HepG2 (cell line): ENCODE data around the gene KPNB1. TPM values are rescaled to one million over a fixed set of nuclear protein-coding genes. Genes with fewer than 3 reads are reported as not detected.

Experiments used
- ATAC-seq: fragments of 200-7000 bp; cut with Tn5 transposase; 3 replicates; pipeline ENCODE4 v1.9.1; 2020; ENCODE audit warnings: mild to moderate bottlenecking, moderate library complexity
- BruUV-seq: library from RNA; stranded (reverse); fragments of 400-500 nt; replicated peaks from 2 replicates; lab custom pipeline; 2021; lab: Mats Ljungman, UMichigan
- CTCF ChIA-PET: fragments of 300-600 bp; formaldehyde crosslinking; extraction: SDS; loops from one replicate; lab custom pipeline; 2021; ENCODE audit warnings: low total read pairs, inconsistent platforms, low intra/inter-chr PET ratio; lab: Yijun Ruan, JAX
- POLR2A ChIA-PET: fragments of 350-600 bp; sonication (Branson Sonifier 250); formaldehyde crosslinking; loops from one replicate; lab custom pipeline; 2020; ENCODE audit warnings: antibody characterized with exemption, inconsistent platforms; lab: Yijun Ruan, JAX
- DNase-seq: peaks from one replicate; pipeline ENCODE4 v3.0.0-alpha.2; 2015; ENCODE audit warnings: low spot score
- FAIRE-seq: peaks from 3 replicates; lab custom pipeline; 2011; peaks lifted over from hg19 to GRCh38; lab: Jason Lieb, UNC
- H2AFZ ChIP-seq: one replicate; pipeline ENCODE4 v1.6.1; 2011; ENCODE audit warnings: low read length, inconsistent platforms
- H3K27ac ChIP-seq: fragments of 300-600 bp; 3 replicates; pipeline ENCODE4 v1.8.0; 2011; ENCODE audit warnings: mixed run types, mild to moderate bottlenecking, mixed read lengths, low read length, inconsistent platforms; ENCODE audit not compliant: insufficient read depth; ENCODE audit errors: extremely low read length
- H3K27me3 ChIP-seq, 2 experiments: fragments of 200-600 bp in 1 of 2; 2 replicates in 1 of 2; 3 replicates in 1 of 2; pipeline versions ENCODE4 v1.6.0 to v1.8.0; 2011; ENCODE audit warnings: low read length in 2 of 2, mild to moderate bottlenecking in 2 of 2, moderate library complexity in 2 of 2, inconsistent platforms in 1 of 2; ENCODE audit not compliant: insufficient read depth in 2 of 2, control insufficient read depth in 1 of 2
- H3K36me3 ChIP-seq, 2 experiments: fragments of 200-600 bp in 1 of 2; replicated peaks in 1 of 2; 2 replicates in 1 of 2; 3 replicates in 1 of 2; pipeline versions ENCODE4 v1.5.1 to v1.8.0; 2011; ENCODE audit warnings: low read length in 2 of 2, inconsistent platforms in 1 of 2; ENCODE audit not compliant: insufficient read depth in 2 of 2, control insufficient read depth in 1 of 2
- H3K4me1 ChIP-seq: 2 replicates; pipeline ENCODE4 v1.5.1; 2012; ENCODE audit warnings: low read length, inconsistent platforms; ENCODE audit not compliant: insufficient read depth
- H3K4me2 ChIP-seq: 2 replicates; pipeline ENCODE4 v1.6.0; 2011; ENCODE audit warnings: low read depth, low read length, inconsistent platforms
- H3K4me3 ChIP-seq, 3 experiments: fragments of 200-600 bp in 1 of 3; sonication (generic), shearing (Covaris generic) in 1 of 3; replicated peaks in 1 of 3; 2 replicates each; pipeline ENCODE4 v1.5.1; 2011 to 2016; ENCODE audit warnings: low read length in 3 of 3, inconsistent platforms in 2 of 3, low read depth in 2 of 3, mild to moderate bottlenecking in 2 of 3, control low read depth in 1 of 3, mixed read lengths in 1 of 3; ENCODE audit not compliant: insufficient read depth in 1 of 3
- H3K79me2 ChIP-seq: one replicate; pipeline ENCODE4 v1.6.1; 2011; ENCODE audit warnings: low read length, inconsistent platforms; ENCODE audit not compliant: insufficient read depth
- H3K9ac ChIP-seq: 2 replicates; pipeline ENCODE4 v1.6.0; 2011; ENCODE audit warnings: mild to moderate bottlenecking, low read depth, low read length, inconsistent platforms; ENCODE audit not compliant: insufficient read depth
- H3K9me3 ChIP-seq: 2 replicates; pipeline ENCODE4 v1.5.1; 2012; ENCODE audit warnings: mild to moderate bottlenecking, low read length
- H4K20me1 ChIP-seq: 2 replicates; pipeline ENCODE4 v1.6.0; 2011; ENCODE audit warnings: inconsistent platforms, mild to moderate bottlenecking, low read length, moderate library complexity; ENCODE audit not compliant: insufficient read depth
- ATAD3A ChIP-seq: sonication (generic); formaldehyde crosslinking; IDR thresholded peaks from 2 replicates; pipeline ENCODE4 v1.4.0; 2020; ENCODE audit warnings: missing genetic modification reagents
- ESRRA ChIP-seq: sonication (generic); formaldehyde crosslinking; IDR thresholded peaks from 2 replicates; pipeline ENCODE4 v1.5.1; 2020; ENCODE audit warnings: mild to moderate bottlenecking, low read depth, missing genetic modification reagents
- FOXP1 ChIP-seq, 2 experiments: fragments of 450-650 bp in 1 of 2; IDR thresholded peaks; 2 replicates each; pipeline ENCODE4 v1.6.1; 2017 to 2018; ENCODE audit warnings: antibody characterized with exemption in 1 of 2
- IKZF4 ChIP-seq: sonication (generic); formaldehyde crosslinking; IDR thresholded peaks from 2 replicates; pipeline ENCODE4 v1.5.1; 2020; ENCODE audit warnings: borderline replicate concordance, mild to moderate bottlenecking, low read depth, missing genetic modification reagents; ENCODE audit errors: not compliant biosample characterization
- POLR2A ChIP-seq, 2 experiments: IDR thresholded peaks; 2 replicates each; pipeline ENCODE4 v1.6.1; 2011; ENCODE audit warnings: low read depth in 2 of 2, low read length in 2 of 2, mild to moderate bottlenecking in 1 of 2, moderate library complexity in 1 of 2; ENCODE audit not compliant: insufficient read depth in 1 of 2
- RXRA ChIP-seq: sonication (generic); formaldehyde crosslinking; IDR thresholded peaks from 2 replicates; pipeline ENCODE4 v1.5.1; 2020; ENCODE audit warnings: missing genetic modification reagents
- SAFB2 ChIP-seq: sonication (generic); formaldehyde crosslinking; IDR thresholded peaks from 2 replicates; pipeline ENCODE4 v1.5.1; 2020; ENCODE audit warnings: missing genetic modification reagents, low read depth, mild to moderate bottlenecking, borderline replicate concordance
- ZNF256 ChIP-seq: sonication (generic); formaldehyde crosslinking; conservative IDR thresholded peaks from 2 replicates; pipeline ENCODE4 v1.4.0; 2020; ENCODE audit warnings: missing genetic modification reagents
- ZNF460 ChIP-seq: sonication (generic); formaldehyde crosslinking; IDR thresholded peaks from 2 replicates; pipeline ENCODE4 v1.5.1; 2020; ENCODE audit warnings: missing genetic modification reagents, mild to moderate bottlenecking, borderline replicate concordance
- ZNF780A ChIP-seq: sonication (generic); formaldehyde crosslinking; IDR thresholded peaks from 2 replicates; pipeline ENCODE4 v1.8.0; 2022; ENCODE audit warnings: mild to moderate bottlenecking, missing genetic modification reagents, moderate library complexity
- ZSCAN25 ChIP-seq: sonication (generic); formaldehyde crosslinking; IDR thresholded peaks from 2 replicates; pipeline ENCODE4 v1.8.0; 2022; ENCODE audit warnings: mild to moderate bottlenecking, missing genetic modification reagents
- WGBS: methylation state at CpG from one replicate; pipeline ENCODE4 v1.1.6; 2017; ENCODE audit warnings: low lambda C conversion rate; 5-methylcytosine and 5-hydroxymethylcytosine counted together
- in situ Hi-C: cut with HindIII; loops from 2 replicates; pipeline ENCODE4 v1.10.0; 2017; ENCODE audit warnings: low pct_unique_long_range_greater_than_20kb; ENCODE audit not compliant: extremely low pct_ligation_motif_present
- intact Hi-C: fragments of 100-400 bp; cut with micrococcal nuclease; formaldehyde crosslinking; loops from one replicate; pipeline ENCODE4 v1.10.0; 2022; ENCODE audit not compliant: unreplicated experiment
- polyA plus RNA-seq, 8 experiments: library from polyadenylated mRNA; depleted of rRNA in 3 of 8; stranded (reverse) in 7 of 8; unstranded in 1 of 8; fragments of >200 nt; fragmentation: Illumina TruSeq in 4 of 8; extraction: Trizol in 4 of 8; gene quantifications; 2 replicates each; pipeline versions ENCODE4 v1.2.1 to v1.2.3, GENCODE V29; 2011 to 2016; ENCODE audit warnings: low read depth in 4 of 8, missing spikeins in 1 of 8, mixed read lengths in 1 of 8; ENCODE audit not compliant: insufficient read depth in 1 of 8
- total RNA-seq, 5 experiments: library from RNA; depleted of rRNA; stranded (reverse); fragments of >200 nt; fragmentation: Illumina TruSeq; extraction: Trizol; gene quantifications; 2 replicates each; pipeline ENCODE4 v1.2.3, GENCODE V29; 2016; ENCODE audit warnings: low read depth in 1 of 5
- TF ChIP-seq, protein P1 (sequence below): IDR thresholded peaks from 2 replicates; pipeline ENCODE4 v1.6.1; 2016; ENCODE audit warnings: low read depth, missing genetic modification reagents, missing compliant biosample characterization

Gene KPNB1
- total and polyA plus RNA-seq, 2 of the 13 experiments (the other 11 are each of a cell fraction or from before 2014, with no cell fraction given), result 164 to 424 TPM

- H3K4me1 ChIP-seq, result 0 out of 2 replicates have a peak, but pooled peaks cover 9% of the 10 kb centered on the region
- POLR2A ChIA-PET, result no interaction called here
- FAIRE-seq, result no peak
These were observed 75.0 kb downstream of the KPNB1 start for GRCh38 chr17:47724705-47725104.

More at GRCh38 chr17:47724705-47725104, 75.0 kb downstream of the KPNB1 start:
- intact Hi-C loops (no loop called here), in situ Hi-C loops (no loop called here)
- Histone ChIP-seq H3K4me2 (no peak overlapping the region), H3K27me3 (peaks cover 30 to 95% of the 10 kb centered on the region in 2 experiments), H3K9ac (no peak overlapping the region), H3K27ac (no peak overlapping the region), H3K79me2 (no peaks in the 10 kb centered on the region), H3K36me3 (no peaks in the 10 kb centered on the region), H2AFZ (no peak overlapping the region), H3K4me3 (no peak overlapping the region), H3K9me3 (no peaks in the 10 kb centered on the region), H4K20me1 (no peaks in the 10 kb centered on the region; the same call in 1 of the 2 replicates)
- 22% methylated on average over 2 of the region's 2 CpGs for WGBS
- BruUV-seq, result no TSS peak
- TF ChIP-seq RXRA (CRISPR knock-in tag) (no peak), ESRRA (CRISPR knock-in tag) (no peak), ZNF256 (CRISPR knock-in tag) (no peak), SAFB2 (no peak), FOXP1 (IDR thresholded peaks at IDR 0.05) (no peak), FOXP1 (CRISPR knock-in tag; IDR thresholded peaks at IDR 0.05) (no peak), POLR2A (IDR thresholded peaks at IDR 0.05; ENCODE audit: insufficient read depth in 1 of 2, low read depth in 2 of 2, low read length in 2 of 2) (no peak), ZNF460 (CRISPR knock-in tag) (no peak), IKZF4 (CRISPR knock-in tag) (no peak), ZNF780A (CRISPR knock-in tag) (no peak), ATAD3A (CRISPR knock-in tag) (no peak), ZSCAN25 (CRISPR knock-in tag) (no peak)
- TF ChIP-seq, protein P1, sequence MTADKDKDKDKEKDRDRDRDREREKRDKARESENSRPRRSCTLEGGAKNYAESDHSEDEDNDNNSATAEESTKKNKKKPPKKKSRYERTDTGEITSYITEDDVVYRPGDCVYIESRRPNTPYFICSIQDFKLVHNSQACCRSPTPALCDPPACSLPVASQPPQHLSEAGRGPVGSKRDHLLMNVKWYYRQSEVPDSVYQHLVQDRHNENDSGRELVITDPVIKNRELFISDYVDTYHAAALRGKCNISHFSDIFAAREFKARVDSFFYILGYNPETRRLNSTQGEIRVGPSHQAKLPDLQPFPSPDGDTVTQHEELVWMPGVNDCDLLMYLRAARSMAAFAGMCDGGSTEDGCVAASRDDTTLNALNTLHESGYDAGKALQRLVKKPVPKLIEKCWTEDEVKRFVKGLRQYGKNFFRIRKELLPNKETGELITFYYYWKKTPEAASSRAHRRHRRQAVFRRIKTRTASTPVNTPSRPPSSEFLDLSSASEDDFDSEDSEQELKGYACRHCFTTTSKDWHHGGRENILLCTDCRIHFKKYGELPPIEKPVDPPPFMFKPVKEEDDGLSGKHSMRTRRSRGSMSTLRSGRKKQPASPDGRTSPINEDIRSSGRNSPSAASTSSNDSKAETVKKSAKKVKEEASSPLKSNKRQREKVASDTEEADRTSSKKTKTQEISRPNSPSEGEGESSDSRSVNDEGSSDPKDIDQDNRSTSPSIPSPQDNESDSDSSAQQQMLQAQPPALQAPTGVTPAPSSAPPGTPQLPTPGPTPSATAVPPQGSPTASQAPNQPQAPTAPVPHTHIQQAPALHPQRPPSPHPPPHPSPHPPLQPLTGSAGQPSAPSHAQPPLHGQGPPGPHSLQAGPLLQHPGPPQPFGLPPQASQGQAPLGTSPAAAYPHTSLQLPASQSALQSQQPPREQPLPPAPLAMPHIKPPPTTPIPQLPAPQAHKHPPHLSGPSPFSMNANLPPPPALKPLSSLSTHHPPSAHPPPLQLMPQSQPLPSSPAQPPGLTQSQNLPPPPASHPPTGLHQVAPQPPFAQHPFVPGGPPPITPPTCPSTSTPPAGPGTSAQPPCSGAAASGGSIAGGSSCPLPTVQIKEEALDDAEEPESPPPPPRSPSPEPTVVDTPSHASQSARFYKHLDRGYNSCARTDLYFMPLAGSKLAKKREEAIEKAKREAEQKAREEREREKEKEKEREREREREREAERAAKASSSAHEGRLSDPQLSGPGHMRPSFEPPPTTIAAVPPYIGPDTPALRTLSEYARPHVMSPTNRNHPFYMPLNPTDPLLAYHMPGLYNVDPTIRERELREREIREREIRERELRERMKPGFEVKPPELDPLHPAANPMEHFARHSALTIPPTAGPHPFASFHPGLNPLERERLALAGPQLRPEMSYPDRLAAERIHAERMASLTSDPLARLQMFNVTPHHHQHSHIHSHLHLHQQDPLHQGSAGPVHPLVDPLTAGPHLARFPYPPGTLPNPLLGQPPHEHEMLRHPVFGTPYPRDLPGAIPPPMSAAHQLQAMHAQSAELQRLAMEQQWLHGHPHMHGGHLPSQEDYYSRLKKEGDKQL (CRISPR knock-in tag), result no peak
- ATAC-seq (no peak), DNase-seq (no peak)
- CTCF ChIA-PET, result no interaction called here
